ENCODE data around the gene LRP6.

- TF ChIP-seq POLR2A (IDR thresholded peaks at IDR 0.05) = no peak
- no peak for TF ChIP-seq CTCF (IDR thresholded peaks at IDR 0.05)
Observed at GRCh38 chr12:12126551-12126950, 140.3 kb downstream of the LRP6 start.
